ENCODE data around the gene MARK1. TPM values are rescaled to one million over a fixed set of nuclear protein-coding genes. Genes with fewer than 3 reads are reported as not detected.

Gene MARK1
- total RNA-seq, 1 experiment from 2014 or later: 1.8 TPM

DNA sequence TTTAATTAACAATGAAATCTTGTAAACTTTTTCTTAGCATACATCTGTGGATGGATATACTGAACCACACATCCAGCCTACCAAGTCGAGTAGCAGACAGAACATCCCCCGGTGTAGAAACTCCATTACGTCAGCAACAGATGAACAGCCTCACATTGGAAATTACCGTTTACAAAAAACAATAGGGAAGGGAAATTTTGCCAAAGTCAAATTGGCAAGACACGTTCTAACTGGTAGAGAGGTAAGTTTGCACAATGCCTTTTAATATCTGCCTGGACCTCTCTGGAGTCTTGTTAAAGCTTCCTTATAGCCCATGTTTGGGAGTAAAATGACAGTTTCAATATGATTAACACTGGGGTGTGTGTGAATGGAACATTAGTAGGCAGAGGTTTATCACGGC lies 51.4 kb downstream of the MARK1 start:
- DNase-seq: no peak

DNA sequence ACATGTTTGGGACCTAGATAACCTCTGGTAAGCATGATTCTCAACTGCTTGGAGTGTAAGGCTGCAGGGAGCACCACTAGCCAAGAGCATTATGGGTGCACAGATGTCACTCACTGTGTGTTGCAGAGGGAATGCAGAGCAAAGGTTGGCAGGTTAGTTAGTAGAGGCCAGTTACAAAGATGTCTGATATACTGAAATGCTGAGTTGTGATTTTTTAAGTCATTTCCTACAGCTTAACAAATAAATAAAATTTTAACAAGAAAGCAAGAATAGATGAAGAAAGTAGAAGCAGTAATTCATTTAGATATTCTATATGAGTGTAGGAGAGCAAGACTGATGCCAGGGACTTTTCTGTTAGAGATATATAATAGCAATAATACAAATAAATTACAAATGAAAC lies 64.8 kb downstream of the MARK1 start:
- DNase-seq: no peak
- no peaks in the 10 kb centered on the region for H3K36me3 Mint-ChIP-seq (ENCODE audit: insufficient read depth, unreplicated experiment)
- H3K27ac Mint-ChIP-seq (ENCODE audit: unreplicated experiment): no peak overlapping the region
- CTCF ChIA-PET: interaction anchor here (0.6 kb wide), 1 partner anchor 355 kb away, joined by 3 read pairs; no protein-coding TSS in a partner anchor
- BruUV-seq (replicated peaks): no TSS peak
- TF ChIP-seq, protein P1, sequence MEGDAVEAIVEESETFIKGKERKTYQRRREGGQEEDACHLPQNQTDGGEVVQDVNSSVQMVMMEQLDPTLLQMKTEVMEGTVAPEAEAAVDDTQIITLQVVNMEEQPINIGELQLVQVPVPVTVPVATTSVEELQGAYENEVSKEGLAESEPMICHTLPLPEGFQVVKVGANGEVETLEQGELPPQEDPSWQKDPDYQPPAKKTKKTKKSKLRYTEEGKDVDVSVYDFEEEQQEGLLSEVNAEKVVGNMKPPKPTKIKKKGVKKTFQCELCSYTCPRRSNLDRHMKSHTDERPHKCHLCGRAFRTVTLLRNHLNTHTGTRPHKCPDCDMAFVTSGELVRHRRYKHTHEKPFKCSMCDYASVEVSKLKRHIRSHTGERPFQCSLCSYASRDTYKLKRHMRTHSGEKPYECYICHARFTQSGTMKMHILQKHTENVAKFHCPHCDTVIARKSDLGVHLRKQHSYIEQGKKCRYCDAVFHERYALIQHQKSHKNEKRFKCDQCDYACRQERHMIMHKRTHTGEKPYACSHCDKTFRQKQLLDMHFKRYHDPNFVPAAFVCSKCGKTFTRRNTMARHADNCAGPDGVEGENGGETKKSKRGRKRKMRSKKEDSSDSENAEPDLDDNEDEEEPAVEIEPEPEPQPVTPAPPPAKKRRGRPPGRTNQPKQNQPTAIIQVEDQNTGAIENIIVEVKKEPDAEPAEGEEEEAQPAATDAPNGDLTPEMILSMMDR (IDR thresholded peaks at IDR 0.05; ENCODE audit: unreplicated experiment): no peak
- H3K4me3 Mint-ChIP-seq (ENCODE audit: low read depth, unreplicated experiment): no peak overlapping the region
- intact Hi-C loops (cut with micrococcal nuclease; ENCODE audit: unreplicated experiment): no loop called here
- H3K4me1 Mint-ChIP-seq (ENCODE audit: low read depth, unreplicated experiment): peaks cover 15% of the 10 kb centered on the region
- H3K9me3 Mint-ChIP-seq (ENCODE audit: low read depth, unreplicated experiment): peaks cover 4% of the 10 kb centered on the region
- H3K27me3 Mint-ChIP-seq (ENCODE audit: unreplicated experiment): no peaks in the 10 kb centered on the region

More for the DNA sequence above, 51.4 kb downstream of the MARK1 start:
- Mint-ChIP-seq H3K9me3 (ENCODE audit: low read depth, unreplicated experiment) (peaks cover under 1% of the 10 kb centered on the region), H3K27ac (ENCODE audit: unreplicated experiment) (no peak overlapping the region), H3K4me3 (ENCODE audit: low read depth, unreplicated experiment) (no peak overlapping the region), H3K4me1 (ENCODE audit: low read depth, unreplicated experiment) (no peaks in the 10 kb centered on the region), H3K36me3 (ENCODE audit: insufficient read depth, unreplicated experiment) (no peaks in the 10 kb centered on the region), H3K27me3 (ENCODE audit: unreplicated experiment) (no peaks in the 10 kb centered on the region)
- BruUV-seq (replicated peaks): no TSS peak
- CTCF ChIA-PET: no interaction called here
- TF ChIP-seq, protein P1 (IDR thresholded peaks at IDR 0.05; ENCODE audit: unreplicated experiment): no peak
- intact Hi-C loops (cut with micrococcal nuclease; ENCODE audit: unreplicated experiment): no loop called here

DNA sequence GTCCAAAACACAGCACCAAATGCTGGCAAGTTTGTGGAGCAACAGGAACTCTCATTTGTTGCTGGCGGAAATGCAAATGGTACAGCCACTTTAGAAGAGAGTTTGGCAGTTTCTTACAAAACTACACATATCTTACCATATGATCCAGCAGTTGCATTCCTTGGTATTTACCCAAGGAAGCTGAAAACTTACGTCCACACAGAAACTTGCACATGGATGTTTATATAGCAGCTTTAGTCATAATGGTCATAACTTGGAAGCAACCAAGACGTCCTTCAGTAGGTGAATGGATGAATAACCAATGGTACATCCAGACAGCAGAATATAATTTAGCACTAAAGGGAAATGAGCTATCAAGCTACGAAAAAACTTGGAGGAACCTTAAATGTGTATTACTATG lies 66.4 kb downstream of the MARK1 start:
- TF ChIP-seq, protein P1 (IDR thresholded peaks at IDR 0.05; ENCODE audit: unreplicated experiment): no peak
- DNase-seq: no peak
- CTCF ChIA-PET: interaction anchor here (0.6 kb wide), 1 partner anchor 513 kb away, joined by 3 read pairs; no protein-coding TSS in a partner anchor
- intact Hi-C loops (cut with micrococcal nuclease; ENCODE audit: unreplicated experiment): no loop called here
- Mint-ChIP-seq H3K27ac (ENCODE audit: unreplicated experiment) (no peak overlapping the region), H3K9me3 (ENCODE audit: low read depth, unreplicated experiment) (peaks cover 4% of the 10 kb centered on the region), H3K36me3 (ENCODE audit: insufficient read depth, unreplicated experiment) (no peaks in the 10 kb centered on the region), H3K4me1 (ENCODE audit: low read depth, unreplicated experiment) (peaks cover 9% of the 10 kb centered on the region), H3K27me3 (ENCODE audit: unreplicated experiment) (no peaks in the 10 kb centered on the region), H3K4me3 (ENCODE audit: low read depth, unreplicated experiment) (no peak overlapping the region)
- no TSS peak for BruUV-seq (replicated peaks)

DNA sequence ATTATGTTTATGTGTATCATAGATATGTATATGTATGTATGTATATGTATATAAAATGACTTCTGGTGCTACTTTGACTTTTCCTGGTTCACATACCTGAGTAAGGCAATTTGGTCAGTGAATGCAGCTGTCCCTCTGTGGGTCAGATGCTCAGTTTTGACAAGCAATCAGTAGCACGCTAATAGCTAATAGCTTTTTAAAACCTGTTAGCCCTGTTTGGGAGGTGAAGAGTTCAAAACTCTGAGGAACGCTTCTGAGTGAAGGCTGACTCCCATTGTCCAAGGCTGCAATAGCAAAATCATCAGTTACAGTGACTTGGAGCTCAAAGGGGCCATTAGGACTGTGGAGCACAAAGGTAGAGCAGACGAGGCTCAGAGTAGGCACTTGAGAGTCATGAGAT lies 67.2 kb downstream of the MARK1 start:
- TF ChIP-seq, protein P1 (IDR thresholded peaks at IDR 0.05; ENCODE audit: unreplicated experiment): no peak
- H3K27ac Mint-ChIP-seq (ENCODE audit: unreplicated experiment): no peak overlapping the region
- no peaks in the 10 kb centered on the region for H3K27me3 Mint-ChIP-seq (ENCODE audit: unreplicated experiment)
- H3K9me3 Mint-ChIP-seq (ENCODE audit: low read depth, unreplicated experiment): peaks cover 4% of the 10 kb centered on the region
- no peak overlapping the region for H3K4me3 Mint-ChIP-seq (ENCODE audit: low read depth, unreplicated experiment)
- peak; percentile 6 for DNase-seq
- no TSS peak for BruUV-seq (replicated peaks)
- H3K36me3 Mint-ChIP-seq (ENCODE audit: insufficient read depth, unreplicated experiment): no peaks in the 10 kb centered on the region
- H3K4me1 Mint-ChIP-seq (ENCODE audit: low read depth, unreplicated experiment): peaks cover 7% of the 10 kb centered on the region
- intact Hi-C loops (cut with micrococcal nuclease; ENCODE audit: unreplicated experiment): no loop called here
- CTCF ChIA-PET: interaction anchor here (0.6 to 0.9 kb wide), 3 partner anchors 9 to 299 kb away, joined by 3 to 9 read pairs (median 3); no protein-coding TSS in a partner anchor
